ENCODE data around the gene EMC9. TPM values are rescaled to one million over a fixed set of nuclear protein-coding genes. Genes with fewer than 3 reads are reported as not detected.

The EMC9 gene
- polyA plus RNA-seq, 6 donors from 2014 or later, result 5.9 to 15.3 (median 9.2) TPM

- Mint-ChIP-seq H3K9me3 (no peaks in the 10 kb centered on the region), H3K4me3 (peak overlapping the region in 1 of 8 donors; percentile 15), H3K27ac (peak overlapping the region in 1 of 6 donors; percentile 54), H3K4me1 (peaks cover 24 to 36% (median 29%) of the 10 kb centered on the region in 3 donors), H3K27me3 (no peaks in the 10 kb centered on the region), H3K36me3 (no peaks in the 10 kb centered on the region)
- no peak for ATAC-seq (ENCODE audit: low read depth in 2 of 2)
- no peak for DNase-seq
Observed at GRCh38 chr14:24130717-24131548, 10.5 kb downstream of the EMC9 start.

GRCh38 chr14:24130380-24130716 lies 11.0 kb downstream of the EMC9 start, which contains the start of gene FITM1:
FITM1 (plus strand) TSS chr14:24130659; CDS start chr14:24131564, 905 bp downstream.
- Mint-ChIP-seq H3K27me3 (no peaks in the 10 kb centered on the region), H3K9me3 (no peaks in the 10 kb centered on the region), H3K4me3 (peak within 1 kb of the TSS in 1 of 8 donors; percentile 15), H3K36me3 (no peaks in the 10 kb centered on the region), H3K27ac (peak within 1 kb of the TSS in 1 of 6 donors; percentile 78), H3K4me1 (peaks cover 20 to 34% (median 26%) of the 10 kb centered on the region in 3 donors)
- ATAC-seq (ENCODE audit: low read depth in 2 of 2) (no peak), DNase-seq (no peak)

GRCh38 chr14:24129410-24129998 lies 11.9 kb downstream of the EMC9 start:
- no peak for ATAC-seq (ENCODE audit: low read depth in 2 of 2)
- no peaks in the 10 kb centered on the region for H3K36me3 Mint-ChIP-seq
- H3K4me3 Mint-ChIP-seq, result no peak overlapping the region

GRCh38 chr14:24127673-24128072 lies 13.7 kb downstream of the EMC9 start:
- Mint-ChIP-seq H3K4me3 (peak overlapping the region in 2 of 8 donors; percentile 8 to 36), H3K27me3 (no peaks in the 10 kb centered on the region), H3K4me1 (peaks cover 31 to 49% (median 34%) of the 10 kb centered on the region in 3 donors), H3K9me3 (no peaks in the 10 kb centered on the region), H3K27ac (peak overlapping the region in 3 of 6 donors; percentile 52 to 66 (median 57)), H3K36me3 (peaks cover 3 to 4% of the 10 kb centered on the region in 2 donors)
- DNase-seq (no peak), ATAC-seq (ENCODE audit: low read depth in 2 of 2) (no peak)

More at GRCh38 chr14:24129410-24129998, 11.9 kb downstream of the EMC9 start:
- Mint-ChIP-seq H3K4me1 (peaks cover 15 to 35% (median 22%) of the 10 kb centered on the region in 3 donors), H3K27me3 (no peaks in the 10 kb centered on the region), H3K9me3 (no peaks in the 10 kb centered on the region), H3K27ac (no peak overlapping the region)
- DNase-seq, result no peak

- H3K36me3 Mint-ChIP-seq, result peaks cover 4 to 6% of the 10 kb centered on the region in 2 donors
Observed at GRCh38 chr14:24126939-24127338, 14.5 kb downstream of the EMC9 start.

GRCh38 chr14:24123424-24124417 lies 17.7 kb downstream of the EMC9 start:
- H3K36me3 Mint-ChIP-seq, result peaks cover 11 to 12% of the 10 kb centered on the region in 2 donors
- H3K4me1 Mint-ChIP-seq, result peaks cover 29 to 45% (median 30%) of the 10 kb centered on the region in 3 donors

More at GRCh38 chr14:24126939-24127338, 14.5 kb downstream of the EMC9 start:
- H3K27ac Mint-ChIP-seq, result no peak overlapping the region
- H3K4me3 Mint-ChIP-seq, result no peak overlapping the region
- H3K4me1 Mint-ChIP-seq, result peaks cover 30 to 51% (median 31%) of the 10 kb centered on the region in 3 donors
- H3K9me3 Mint-ChIP-seq, result no peaks in the 10 kb centered on the region
- H3K27me3 Mint-ChIP-seq, result no peaks in the 10 kb centered on the region
- ATAC-seq (ENCODE audit: low read depth in 2 of 2), result no peak
- DNase-seq, result no peak

GRCh38 chr14:24122898-24123297 lies 18.5 kb downstream of the EMC9 start:
- Mint-ChIP-seq H3K36me3 (peaks cover 17% of the 10 kb centered on the region in 2 donors), H3K4me1 (peaks cover 27 to 47% (median 30%) of the 10 kb centered on the region in 3 donors), H3K4me3 (peak overlapping the region in 1 of 8 donors; percentile 37)

More at GRCh38 chr14:24123424-24124417, 17.7 kb downstream of the EMC9 start:
- H3K27me3 Mint-ChIP-seq, result no peaks in the 10 kb centered on the region
- DNase-seq (peak; percentile 20), ATAC-seq (ENCODE audit: low read depth in 2 of 2) (peak; percentile 92 to 93)
- H3K9me3 Mint-ChIP-seq, result no peaks in the 10 kb centered on the region
- peak overlapping the region in 5 of 8 donors; percentile 15 to 82 (median 49) for H3K4me3 Mint-ChIP-seq
- H3K27ac Mint-ChIP-seq, result peak overlapping the region; percentile 88 to 97 (median 94)

GRCh38 chr14:24122416-24122815 lies 19.0 kb downstream of the EMC9 start:
- peak overlapping the region in 2 of 8 donors; percentile 1 to 52 for H3K4me3 Mint-ChIP-seq
- H3K9me3 Mint-ChIP-seq, result no peaks in the 10 kb centered on the region
- no peaks in the 10 kb centered on the region for H3K27me3 Mint-ChIP-seq
- H3K27ac Mint-ChIP-seq, result peak overlapping the region in 4 of 6 donors; percentile 66 to 93 (median 88)
- peaks cover 26 to 42% (median 26%) of the 10 kb centered on the region in 3 donors for H3K4me1 Mint-ChIP-seq
- peaks cover 17% of the 10 kb centered on the region in 2 donors for H3K36me3 Mint-ChIP-seq
- DNase-seq (no peak), ATAC-seq (ENCODE audit: low read depth in 2 of 2) (no peak)

More at GRCh38 chr14:24122898-24123297, 18.5 kb downstream of the EMC9 start:
- DNase-seq, result no peak
- Mint-ChIP-seq H3K27ac (peak overlapping the region; percentile 37 to 97 (median 88)), H3K27me3 (no peaks in the 10 kb centered on the region), H3K9me3 (no peaks in the 10 kb centered on the region)
- ATAC-seq (ENCODE audit: low read depth in 2 of 2), result no peak

- no peaks in the 10 kb centered on the region for H3K9me3 Mint-ChIP-seq
- H3K36me3 Mint-ChIP-seq, result peaks cover 17 to 21% of the 10 kb centered on the region in 2 donors
- H3K27ac Mint-ChIP-seq, result peak overlapping the region in 3 of 6 donors; percentile 5 to 42 (median 9)
- DNase-seq, result no peak
- peaks cover 32 to 48% (median 37%) of the 10 kb centered on the region in 3 donors for H3K4me1 Mint-ChIP-seq
- no peak for ATAC-seq (ENCODE audit: low read depth in 2 of 2)
- H3K27me3 Mint-ChIP-seq, result no peaks in the 10 kb centered on the region
- H3K4me3 Mint-ChIP-seq, result no peak overlapping the region
Observed at GRCh38 chr14:24121210-24121609, 20.2 kb downstream of the EMC9 start.

- DNase-seq (no peak), ATAC-seq (ENCODE audit: low read depth in 2 of 2) (no peak)
- Mint-ChIP-seq H3K9me3 (no peaks in the 10 kb centered on the region), H3K4me3 (no peak overlapping the region), H3K27ac (peak overlapping the region in 1 of 6 donors; percentile 89), H3K4me1 (peaks cover 44 to 56% (median 52%) of the 10 kb centered on the region in 3 donors), H3K27me3 (no peaks in the 10 kb centered on the region), H3K36me3 (peaks cover 17 to 21% of the 10 kb centered on the region in 2 donors)
Observed at GRCh38 chr14:24119691-24120090, 21.7 kb downstream of the EMC9 start.

- no peaks in the 10 kb centered on the region for H3K9me3 Mint-ChIP-seq
- no peaks in the 10 kb centered on the region for H3K27me3 Mint-ChIP-seq
- H3K36me3 Mint-ChIP-seq, result peaks cover 11 to 17% of the 10 kb centered on the region in 2 donors
- peak overlapping the region in 1 of 8 donors; percentile 97 for H3K4me3 Mint-ChIP-seq
- ATAC-seq (ENCODE audit: low read depth in 2 of 2) (no peak), DNase-seq (no peak)
- H3K27ac Mint-ChIP-seq, result peak overlapping the region in 3 of 6 donors; percentile 18 to 88 (median 34)
- H3K4me1 Mint-ChIP-seq, result peaks cover 25 to 35% (median 31%) of the 10 kb centered on the region in 3 donors
Observed at GRCh38 chr14:24117179-24117578, 24.2 kb downstream of the EMC9 start.

GRCh38 chr14:24116128-24116814 lies 25.1 kb downstream of the EMC9 start:
- H3K27ac Mint-ChIP-seq, result peak overlapping the region in 5 of 6 donors; percentile 3 to 88 (median 47)
- peak overlapping the region; percentile 97 to 99 (median 98) for H3K4me3 Mint-ChIP-seq
- no peak for DNase-seq

More at GRCh38 chr14:24116128-24116814, 25.1 kb downstream of the EMC9 start:
- Mint-ChIP-seq H3K4me1 (peaks cover 25 to 33% (median 31%) of the 10 kb centered on the region in 3 donors), H3K36me3 (peaks cover 11 to 17% of the 10 kb centered on the region in 2 donors), H3K9me3 (no peaks in the 10 kb centered on the region), H3K27me3 (no peaks in the 10 kb centered on the region)
- no peak for ATAC-seq (ENCODE audit: low read depth in 2 of 2)

Data from naive B cell (primary cell).